Left renal pelvis (tissue), 4 donors: ENCODE data around the gene EIF3I. TPM values are rescaled to one million over a fixed set of nuclear protein-coding genes. Genes with fewer than 3 reads are reported as not detected.
A peak's percentile ranks its signal among the peaks of the same experiment; 100 is the strongest.

Experiments used
- DNase-seq, 4 donors: peaks; one replicate each; pipeline ENCODE4 v3.0.0-alpha.2; 2013; ENCODE audit warnings: low read depth in 4 of 4, low spot score in 3 of 4
- polyA plus RNA-seq, 4 donors: library from polyadenylated mRNA; unstranded; fragments of 120-200 nt; gene quantifications; one replicate each; pipeline ENCODE4 v1.2.1, GENCODE V29; 2013; ENCODE audit not compliant: insufficient read length in 4 of 4

EIF3I gene
- 100 to 1,000 TPM; 155 to 187 (median 164) TPM for polyA plus RNA-seq

- DNase-seq: peak in 3 of 4 donors; percentile 80 to 91 (median 90)
These were observed at the start of gene EIF3I, which contains the start of gene TMEM234 for GRCh38 chr1:32221980-32222755. Gene EIF3I, plus strand, starts transcription at chr1:32222407. Its CDS starts 35 bp downstream, at chr1:32222442. Gene TMEM234, minus strand, starts transcription at chr1:32222353. Its CDS starts 31 bp downstream, at chr1:32222322.

GRCh38 chr1:32172621-32173245 is 49.5 kb upstream of the EIF3I start:
- DNase-seq: no peak

- no peak for DNase-seq
These were observed 43.6 kb upstream of the EIF3I start for GRCh38 chr1:32178380-32179192.

- no peak for DNase-seq
These were observed 43.1 kb upstream of the EIF3I start for GRCh38 chr1:32179193-32179442.

GRCh38 chr1:32179443-32180185 is 42.6 kb upstream of the EIF3I start, which contains the start of gene TXLNA:
Gene TXLNA, plus strand, starts transcription at chr1:32179675. Its CDS starts 671 bp downstream, at chr1:32180346.
- DNase-seq: peak; percentile 81 to 87 (median 84)

- peak in 1 of 4 donors; percentile 24 for DNase-seq
These were observed 41.8 kb upstream of the EIF3I start for GRCh38 chr1:32180186-32181060.

- DNase-seq: no peak
These were observed 41.1 kb upstream of the EIF3I start for GRCh38 chr1:32181065-32181464.

- DNase-seq: no peak
These were observed 40.6 kb upstream of the EIF3I start for GRCh38 chr1:32181563-32181962.

- no peak for DNase-seq
These were observed 40.1 kb upstream of the EIF3I start for GRCh38 chr1:32182060-32182459.

- DNase-seq: no peak
These were observed 37.6 kb upstream of the EIF3I start for GRCh38 chr1:32184650-32185049.

- no peak for DNase-seq
These were observed 36.1 kb upstream of the EIF3I start for GRCh38 chr1:32186077-32186476.

- no peak for DNase-seq
These were observed 35.7 kb upstream of the EIF3I start for GRCh38 chr1:32186491-32186890.

GRCh38 chr1:32187850-32188249 is 34.4 kb upstream of the EIF3I start:
- no peak for DNase-seq

- no peak for DNase-seq
These were observed 29.8 kb upstream of the EIF3I start for GRCh38 chr1:32192220-32192948.

- no peak for DNase-seq
These were observed 27.2 kb upstream of the EIF3I start for GRCh38 chr1:32194984-32195383.

- no peak for DNase-seq
These were observed 26.7 kb upstream of the EIF3I start for GRCh38 chr1:32195531-32195930.

- DNase-seq: no peak
These were observed 26.0 kb upstream of the EIF3I start for GRCh38 chr1:32195972-32196823.

- DNase-seq: no peak
These were observed 25.1 kb upstream of the EIF3I start for GRCh38 chr1:32197074-32197473.
